CD4-positive, alpha-beta T cell treated with Interferon alpha-2 for 1 hour (primary cell): Measurements from ENCODE around the gene NF1.
A peak's percentile ranks its signal among the peaks of the same experiment; 100 is the strongest.
"Not testable (repeated sequence)": the region's sequence is repeated elsewhere in the genome, so short reads cannot be mapped to it uniquely, and the experiment has no call there.

Experiments used
- DNase-seq, 2 donors: peaks; one replicate each; pipeline ENCODE4 v3.0.0-alpha.2; 2020 to 2022

NF1 gene

DNA sequence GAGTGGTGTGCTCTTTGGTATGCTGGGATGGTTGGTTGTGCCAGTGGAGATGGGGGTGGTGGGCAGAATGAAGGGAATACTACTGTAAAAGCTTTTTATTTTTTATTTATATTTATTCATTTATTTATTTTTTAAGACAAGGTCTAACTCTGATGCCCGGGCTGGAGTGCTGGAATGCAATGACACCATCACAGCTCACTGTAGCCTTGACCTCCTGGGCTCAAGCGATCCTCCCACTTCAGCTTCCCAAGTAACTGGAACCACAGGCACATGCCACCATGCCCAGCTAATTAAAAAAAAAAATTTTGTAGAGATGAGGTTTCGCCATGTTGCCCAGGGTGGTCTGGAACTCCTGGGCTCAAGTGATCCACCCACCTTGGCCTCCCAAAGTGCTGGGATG lies 4.1 kb upstream of the NF1 start:
- DNase-seq, result not testable (repeated sequence)

DNA sequence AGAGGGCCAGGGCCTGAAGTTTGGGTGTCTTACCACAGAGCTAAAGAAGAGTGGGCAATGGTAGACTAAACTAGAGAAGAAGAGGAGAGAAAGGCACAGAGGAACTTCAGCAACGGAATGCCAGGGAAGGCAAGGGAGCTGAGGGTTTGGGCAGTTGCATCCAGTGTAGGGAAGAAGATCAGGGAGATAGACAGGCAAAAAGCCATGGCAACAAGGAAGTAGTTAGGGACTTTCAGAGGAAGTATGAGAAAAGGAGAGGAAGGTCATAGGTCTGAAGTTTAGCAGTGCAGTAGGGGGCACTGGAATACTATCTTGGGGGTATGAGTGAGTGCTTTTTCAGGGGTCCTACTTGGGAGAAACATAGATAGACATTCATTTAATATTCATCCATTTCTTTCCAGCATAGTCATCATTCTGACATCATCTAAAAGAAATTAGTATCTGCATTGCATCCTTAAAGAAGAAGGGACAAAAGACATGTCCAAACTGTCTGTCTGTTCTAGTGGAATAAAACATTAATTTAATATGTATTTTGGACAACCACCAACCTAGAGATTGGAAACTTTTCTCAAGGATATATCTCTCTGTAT lies 2.2 kb upstream of the NF1 start:
- DNase-seq, result no peak

DNA sequence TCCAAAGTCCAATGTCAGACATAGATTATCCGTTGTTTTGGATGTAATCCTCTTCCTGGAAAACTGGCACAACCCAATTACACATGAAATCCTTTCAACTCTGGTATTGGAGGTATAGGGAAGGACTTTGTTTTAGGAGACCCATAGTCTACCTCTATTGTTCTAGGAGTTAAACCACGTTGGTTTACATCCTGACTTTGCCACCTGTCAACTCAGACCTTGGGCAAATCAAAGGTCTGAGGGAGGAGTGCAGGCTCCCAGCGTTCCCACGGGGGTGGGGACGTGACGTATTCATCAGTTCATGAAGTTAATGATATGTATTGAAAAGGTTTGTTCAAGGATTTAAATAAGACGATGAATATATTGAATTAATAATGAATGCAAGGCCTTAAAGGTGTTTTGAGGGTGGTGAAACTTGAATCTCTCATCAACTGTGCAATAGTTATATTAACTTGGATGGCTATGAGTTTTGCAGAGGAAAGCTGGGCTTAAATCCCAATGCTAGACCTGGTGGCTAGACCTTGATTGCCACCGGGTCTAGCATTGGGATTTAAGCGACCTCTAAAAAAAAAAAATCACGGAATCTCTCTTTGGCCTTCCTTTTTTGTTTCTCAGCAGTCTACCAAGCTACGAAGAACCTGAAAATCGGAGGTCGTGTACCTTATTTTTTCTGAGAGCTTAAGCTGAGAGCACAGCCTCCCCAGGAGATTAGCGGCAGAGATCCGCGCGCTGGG lies 744 bp upstream of the NF1 start:
- DNase-seq, result no peak

DNA sequence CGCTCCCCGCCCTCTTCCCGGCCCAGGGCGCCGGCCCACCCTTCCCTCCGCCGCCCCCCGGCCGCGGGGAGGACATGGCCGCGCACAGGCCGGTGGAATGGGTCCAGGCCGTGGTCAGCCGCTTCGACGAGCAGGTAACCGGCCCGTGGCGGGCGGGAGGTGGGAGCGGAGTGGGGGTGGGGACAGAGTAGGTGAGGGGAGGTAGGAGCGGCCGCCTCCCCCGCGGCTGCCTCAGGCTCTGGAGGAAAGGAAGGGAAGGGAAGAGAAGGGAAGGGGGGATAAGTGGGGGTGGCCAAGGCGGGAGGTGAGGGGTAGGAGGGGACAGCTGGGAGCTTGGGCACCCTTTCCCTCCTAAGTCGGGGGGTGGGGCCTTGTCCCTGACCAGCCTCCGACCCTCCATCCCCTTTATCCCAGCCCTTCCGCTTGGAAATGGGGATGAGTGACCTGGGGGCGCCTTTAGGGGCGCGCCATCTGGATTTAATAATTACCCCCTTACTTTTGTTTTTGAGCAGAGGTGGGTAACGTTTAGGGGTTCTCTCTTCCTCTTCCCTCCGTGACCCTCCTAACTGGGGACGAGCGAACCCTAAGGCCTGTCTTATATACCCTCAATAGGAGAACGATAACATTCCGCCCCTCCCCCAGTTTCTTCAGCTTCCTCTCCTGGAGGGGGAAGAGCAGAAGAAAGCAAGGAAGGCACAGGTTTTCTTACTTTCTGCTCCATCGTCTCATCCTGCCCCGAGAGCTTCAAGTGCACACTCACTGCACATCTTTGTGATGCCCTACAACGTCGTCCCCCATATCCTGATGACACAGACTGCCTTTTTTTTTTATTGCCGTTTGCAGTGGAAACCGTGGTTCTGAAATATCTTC lies 694 bp downstream of the NF1 start:
- peak; percentile 3 to 42 for DNase-seq

DNA sequence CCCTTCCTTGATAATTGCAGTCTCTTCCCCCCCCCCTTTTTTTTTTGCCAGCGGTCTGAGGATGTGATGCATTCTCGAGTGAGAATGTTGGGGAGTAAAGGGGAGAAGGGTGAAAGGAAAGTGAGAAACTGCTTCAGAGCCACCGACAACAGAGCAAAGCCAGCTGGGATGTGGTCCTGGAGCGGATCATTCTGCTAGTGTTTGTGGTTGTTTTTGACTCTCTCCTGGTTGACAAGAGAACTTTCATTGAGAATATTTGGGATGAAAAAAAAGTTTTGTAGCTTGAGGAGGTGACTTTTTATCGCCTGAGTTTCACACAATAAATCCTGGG lies 1.3 kb downstream of the NF1 start:
- no peak for DNase-seq

DNA sequence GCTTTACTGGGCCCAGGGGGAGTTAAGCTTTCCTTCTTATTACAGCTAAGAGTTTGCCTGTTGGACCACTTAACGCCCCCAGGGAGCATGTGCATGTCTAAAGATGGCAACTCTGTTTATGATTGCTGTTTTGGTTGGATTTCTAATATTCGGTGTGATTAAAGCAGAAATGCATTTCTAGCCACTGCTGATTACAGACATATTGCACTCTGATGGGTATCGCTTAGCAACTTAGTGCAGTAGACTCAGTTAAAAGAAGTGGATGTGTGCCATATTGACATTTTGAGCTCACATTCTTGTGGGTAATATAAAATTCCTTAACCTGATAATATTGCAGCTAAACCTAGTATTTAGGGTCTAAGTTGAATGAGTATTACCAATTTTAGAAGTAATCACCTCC lies 4.2 kb downstream of the NF1 start:
- DNase-seq, result no peak

DNA sequence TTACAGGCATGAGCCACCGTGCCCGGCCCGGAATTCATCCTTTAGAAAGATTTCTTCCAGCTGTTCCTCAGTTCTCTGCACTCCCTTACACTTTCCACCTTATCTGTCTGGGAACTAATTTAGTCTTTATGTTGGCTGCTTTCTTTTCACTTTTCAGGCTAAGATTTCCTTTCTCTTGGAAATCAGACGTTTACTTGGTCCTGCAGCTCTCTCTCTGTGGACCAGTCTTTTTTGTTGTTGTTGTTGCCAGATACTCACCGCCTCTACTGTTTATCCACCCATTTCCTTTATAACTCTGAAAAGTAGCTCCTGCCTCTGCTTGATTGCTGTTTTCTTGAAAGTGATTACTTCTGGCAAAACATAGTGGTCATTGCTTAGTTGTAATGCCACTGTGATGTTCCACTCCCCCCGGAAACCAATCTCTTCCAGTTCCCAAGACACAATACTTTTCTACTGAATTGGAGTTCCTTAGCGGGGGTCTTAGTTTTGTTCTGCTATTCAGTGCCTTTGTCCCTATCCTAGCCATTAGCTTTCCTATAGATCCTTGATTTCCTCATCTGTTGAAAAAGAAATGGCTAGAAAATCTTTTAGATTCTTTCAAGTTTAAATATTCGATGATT lies 6.2 kb downstream of the NF1 start:
- no peak for DNase-seq

DNA sequence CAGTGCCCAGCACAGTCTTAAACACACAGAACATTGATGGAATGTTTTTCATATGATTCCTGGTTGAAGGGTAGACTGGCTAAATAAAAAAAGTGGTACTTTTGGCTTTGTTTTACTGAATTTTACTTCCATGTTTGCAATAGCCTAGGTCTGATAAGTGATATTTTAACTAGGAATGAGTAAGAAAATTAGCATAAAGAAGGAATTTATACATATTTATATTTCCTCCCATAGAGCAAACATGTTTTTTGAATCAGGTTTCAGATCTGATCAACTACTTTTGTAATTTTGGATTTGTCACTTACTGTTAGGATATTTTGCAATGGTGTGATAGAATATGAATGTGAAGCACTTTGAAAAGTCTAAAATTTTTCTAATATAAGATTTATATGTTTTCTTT lies 7.2 kb downstream of the NF1 start:
- DNase-seq, result no peak

DNA sequence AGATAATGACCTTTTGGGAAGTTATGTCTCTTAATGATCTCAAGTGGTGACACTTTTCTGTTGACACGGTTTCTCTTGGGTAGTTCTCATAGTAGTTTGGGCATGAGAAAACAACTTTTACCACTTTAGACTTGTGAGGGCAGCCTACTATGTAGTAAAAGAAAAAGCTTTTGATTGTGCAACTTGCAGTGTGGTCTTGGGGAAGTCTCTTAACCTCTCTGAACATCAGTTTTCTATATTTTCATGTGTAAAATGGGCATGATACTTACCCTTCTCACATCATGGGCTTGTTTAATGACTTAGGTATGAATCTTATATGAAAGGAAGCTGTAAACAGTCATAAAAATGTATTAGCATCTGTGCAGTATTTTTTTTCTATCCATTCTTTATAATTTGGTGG lies 11.2 kb downstream of the NF1 start:
- DNase-seq, result no peak

DNA sequence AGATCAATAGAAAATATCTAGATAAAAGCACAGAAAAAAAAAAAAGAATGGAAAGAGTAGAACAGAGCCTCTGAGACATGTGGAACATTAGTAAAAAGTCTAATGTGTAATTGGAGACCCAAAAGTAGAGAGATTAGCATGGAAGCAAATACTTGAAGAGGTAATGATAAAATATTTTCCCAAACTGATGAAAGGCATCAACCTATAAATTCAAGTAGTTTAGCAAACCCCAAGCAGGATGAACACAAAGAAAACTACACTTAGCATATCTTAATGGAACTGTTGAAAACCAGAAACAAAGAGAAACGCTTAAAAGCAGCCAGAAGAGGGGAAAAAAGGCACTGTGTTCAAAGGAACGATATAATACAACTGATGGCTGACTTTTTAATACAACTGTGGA lies 16.4 kb downstream of the NF1 start:
- DNase-seq, result no peak

DNA sequence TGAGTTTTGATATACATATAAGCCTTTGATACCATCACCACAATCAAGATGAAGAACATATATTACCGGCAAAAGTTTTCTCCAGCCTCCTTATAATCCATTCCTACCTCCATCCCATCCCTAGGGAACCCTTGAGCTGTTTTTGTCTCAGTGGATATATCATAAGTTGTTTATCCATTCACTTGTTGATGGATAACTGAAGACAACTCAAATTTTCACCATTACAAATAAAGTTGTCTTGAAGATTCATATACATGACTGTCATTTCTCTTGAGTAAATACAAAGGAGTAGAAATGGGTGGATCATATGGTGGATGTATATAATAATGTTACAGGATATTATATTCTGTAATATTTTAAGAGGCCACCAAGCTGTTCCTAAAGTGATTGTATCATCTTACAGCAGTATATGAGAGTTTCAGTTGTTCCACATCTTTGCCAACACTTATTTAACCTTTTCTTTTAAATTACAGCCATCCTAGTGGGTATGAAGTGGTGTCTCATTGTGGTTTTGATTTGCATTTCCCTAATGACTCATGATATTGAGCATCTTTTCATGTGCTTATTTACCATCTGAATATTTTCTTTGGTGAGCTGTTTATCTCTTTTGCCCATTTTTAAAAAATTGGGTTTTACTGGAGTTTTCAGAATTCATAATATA lies 17.4 kb downstream of the NF1 start:
- DNase-seq, result no peak

DNA sequence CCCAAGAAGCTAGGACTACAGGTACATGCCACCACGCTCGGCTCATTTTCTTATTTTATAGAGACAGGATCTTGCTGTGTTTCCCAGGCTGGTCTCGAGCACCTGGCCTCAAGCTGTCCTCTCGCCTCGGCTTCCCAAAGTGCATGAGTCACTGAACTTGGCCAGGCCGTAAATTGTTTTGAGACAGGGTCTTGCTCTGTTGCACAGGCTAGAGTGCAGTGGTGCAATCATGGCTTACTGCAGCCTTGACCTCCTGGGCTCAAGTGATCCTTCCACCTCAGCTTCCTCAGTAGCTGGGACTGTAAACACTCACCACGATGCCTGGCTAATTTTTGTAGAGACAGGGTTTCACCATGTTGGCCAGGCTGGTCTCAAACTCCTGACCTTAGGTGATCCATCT lies 18.6 kb downstream of the NF1 start:
- not testable (repeated sequence) for DNase-seq

DNA sequence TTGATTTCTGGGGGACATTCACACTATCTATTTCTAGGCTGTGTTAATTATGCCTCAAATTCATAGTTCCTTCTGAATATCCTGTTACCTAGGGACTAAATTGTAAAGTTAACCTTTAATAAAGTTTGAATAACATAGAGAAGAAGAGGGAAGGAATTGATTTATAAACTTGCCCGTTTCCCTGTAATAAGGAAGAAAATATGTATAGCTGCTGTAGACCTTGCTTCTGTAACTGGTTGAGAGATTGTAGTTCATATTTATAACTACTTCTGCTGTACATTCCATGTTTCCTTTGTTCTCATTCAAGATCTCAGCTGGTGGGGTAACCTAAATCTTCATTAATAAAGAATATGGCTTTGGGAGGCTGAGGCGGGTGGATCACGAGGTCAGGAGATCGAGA lies 19.2 kb downstream of the NF1 start:
- no peak for DNase-seq

DNA sequence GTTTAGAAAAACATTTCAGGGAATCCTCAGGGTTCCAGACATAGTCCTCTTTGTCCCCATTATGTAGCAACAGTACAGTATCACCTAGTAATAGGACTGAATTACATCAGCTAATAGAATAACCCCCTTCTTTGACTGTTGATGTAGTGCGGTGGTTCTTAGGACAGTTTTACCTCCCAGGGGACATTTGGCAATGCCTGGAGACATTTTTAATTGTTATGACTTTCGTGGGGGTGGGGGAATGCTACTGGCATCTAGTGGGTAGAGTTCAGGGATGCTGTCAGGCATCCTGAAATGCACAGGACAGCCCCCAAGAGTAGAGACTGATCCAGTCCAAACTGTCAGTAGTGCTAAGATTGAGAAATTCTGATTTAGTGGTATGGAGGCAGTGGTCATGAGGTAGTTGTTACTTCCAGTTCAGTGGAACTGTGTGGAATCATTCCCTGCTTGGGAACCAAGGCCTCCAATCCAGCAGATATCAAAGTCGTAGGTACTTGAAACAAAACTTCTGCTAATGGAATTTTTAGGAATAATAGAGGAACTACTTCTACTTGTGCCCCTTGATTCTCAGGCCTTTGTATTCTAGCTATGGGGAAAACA lies 20.3 kb downstream of the NF1 start:
- DNase-seq, result no peak

DNA sequence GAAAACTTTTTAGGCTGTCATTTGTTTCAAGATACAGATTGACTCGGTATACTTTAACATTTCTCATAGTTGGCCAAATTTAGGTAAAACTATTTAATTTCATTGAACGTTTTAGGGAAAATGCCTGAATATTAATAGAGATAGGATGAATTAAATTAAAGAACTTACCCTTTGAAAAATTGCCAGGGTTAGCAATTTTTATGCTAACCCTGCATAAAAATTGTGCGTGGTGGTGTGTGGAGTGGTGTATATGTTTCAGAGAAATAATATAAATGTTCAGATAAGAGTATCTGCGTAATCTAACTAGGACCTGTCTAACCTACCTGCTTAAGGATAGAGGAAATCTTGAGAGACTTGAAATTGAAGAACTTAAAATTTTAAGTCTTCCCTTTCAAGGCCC lies 21.4 kb downstream of the NF1 start:
- no peak for DNase-seq

DNA sequence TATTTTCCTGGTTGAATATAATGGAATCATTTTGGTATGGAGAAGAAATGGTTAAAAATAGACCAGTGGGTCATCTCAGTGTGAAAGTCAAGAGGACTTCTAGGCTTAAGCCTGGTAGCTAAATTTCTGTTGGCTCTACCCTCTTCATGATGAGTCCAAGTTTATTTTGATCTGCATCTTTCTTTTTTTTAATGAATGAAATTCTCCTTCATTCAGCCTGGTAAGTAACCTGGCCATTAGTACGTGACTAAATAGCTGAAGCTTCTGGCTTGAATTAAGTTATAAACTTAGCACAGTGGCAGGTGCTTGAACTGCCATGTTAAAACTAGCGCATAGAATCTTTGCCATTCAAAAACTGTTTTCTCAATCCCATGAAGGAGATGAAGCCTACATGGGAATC lies 28.0 kb downstream of the NF1 start:
- DNase-seq, result no peak

DNA sequence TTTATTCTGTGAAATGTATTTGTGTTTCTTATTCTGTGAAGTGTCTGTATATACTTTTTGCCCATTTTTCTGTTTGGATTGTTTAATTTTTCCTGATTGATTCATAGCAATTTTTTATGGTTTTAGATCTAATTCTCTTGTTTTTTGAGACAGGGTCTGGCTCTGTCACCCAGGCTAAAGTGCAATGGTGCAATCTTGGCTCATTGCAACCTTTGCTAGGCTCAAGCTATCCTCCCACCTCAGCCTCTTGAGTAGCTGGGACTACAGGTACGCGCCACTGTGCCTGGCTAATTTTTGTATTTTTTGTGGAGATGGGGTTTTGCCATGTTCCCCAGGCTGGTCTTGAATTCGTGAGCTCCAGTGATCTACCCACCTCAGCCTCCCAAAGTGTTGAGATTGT lies 31.5 kb downstream of the NF1 start:
- DNase-seq, result no peak

DNA sequence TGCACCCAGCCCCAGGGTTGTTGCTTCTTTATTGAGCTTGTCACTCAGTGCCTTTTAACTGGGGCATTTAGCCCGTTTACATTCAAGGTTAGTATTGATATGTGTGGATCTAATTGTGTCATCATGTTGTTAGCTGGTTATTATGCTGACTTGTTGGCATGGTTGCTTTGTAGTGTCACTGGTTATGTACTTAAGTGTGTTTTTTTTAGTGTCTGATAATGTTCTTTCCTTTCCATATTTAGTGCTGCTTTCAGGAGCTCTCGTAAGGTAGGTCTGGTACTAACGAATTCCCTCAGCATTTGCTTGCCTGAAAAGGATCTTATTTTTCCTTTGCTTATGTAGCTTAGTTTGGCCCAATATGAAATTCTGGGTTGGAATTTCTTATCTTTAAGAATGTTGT lies 33.5 kb downstream of the NF1 start:
- DNase-seq, result no peak

DNA sequence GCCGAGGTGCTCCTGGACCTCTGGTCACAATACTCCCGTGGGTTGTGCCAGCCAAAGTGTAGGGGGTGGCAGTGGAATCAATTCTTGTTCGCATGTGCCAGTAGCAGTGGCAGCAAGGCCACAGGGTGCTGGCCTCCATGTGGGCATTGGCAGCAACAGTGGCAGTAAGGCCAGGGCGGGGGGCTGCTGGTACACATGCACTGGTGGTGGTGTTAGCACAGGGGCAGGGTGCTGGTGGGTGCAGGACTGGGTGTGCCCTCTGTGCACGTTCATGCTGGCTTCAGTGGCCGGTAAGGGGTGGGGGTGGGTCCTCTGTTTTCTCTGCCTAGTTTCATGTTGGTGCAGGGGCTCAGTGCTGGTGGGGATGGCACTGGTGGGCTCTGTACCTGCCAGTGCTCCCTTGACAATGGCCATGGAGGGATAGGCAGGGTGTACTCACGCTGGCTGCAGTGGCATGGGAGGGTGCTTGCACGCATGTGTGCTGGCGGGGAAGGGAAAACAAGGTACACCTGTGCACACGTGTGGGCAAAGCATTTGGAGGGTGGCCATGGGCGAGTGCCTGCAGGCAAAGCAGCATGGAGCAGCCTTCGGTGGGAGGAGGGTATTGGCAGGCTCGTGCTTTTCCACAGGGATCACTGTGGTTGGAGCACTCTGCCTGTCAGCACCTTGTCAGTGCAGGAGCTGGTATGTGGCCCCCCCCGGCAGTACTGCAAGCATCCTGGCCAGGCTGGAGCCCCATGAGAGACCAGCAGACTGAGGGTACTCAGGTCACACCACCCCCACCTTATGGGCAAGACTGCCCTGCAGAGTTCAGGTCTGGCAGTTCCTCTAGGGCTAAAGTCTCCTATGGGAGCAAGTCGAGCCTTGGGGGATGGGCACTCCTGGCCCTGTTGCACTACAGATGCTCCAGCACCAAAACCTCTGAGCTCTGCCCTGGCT lies 35.8 kb downstream of the NF1 start:
- no peak for DNase-seq

DNA sequence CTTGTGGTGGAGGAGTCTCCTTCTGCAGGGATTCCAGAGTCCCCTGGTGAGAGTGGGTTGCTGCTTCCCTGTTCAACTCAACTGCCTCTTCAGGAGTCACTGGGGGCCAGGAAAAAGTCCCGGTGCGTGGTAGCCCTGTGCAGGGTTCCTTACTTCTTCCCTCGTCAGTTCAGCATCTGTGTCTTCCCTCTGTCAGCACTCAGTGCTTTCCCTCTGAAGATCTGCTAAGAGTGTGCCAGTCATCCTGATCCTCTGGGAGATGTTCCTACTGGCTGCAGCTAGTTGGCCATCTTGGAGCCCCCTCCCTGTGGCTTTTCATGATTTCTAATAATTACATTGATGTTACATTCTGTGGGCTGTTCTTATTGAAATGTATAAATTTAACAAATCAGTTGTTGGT lies 36.5 kb downstream of the NF1 start:
- no peak for DNase-seq

DNA sequence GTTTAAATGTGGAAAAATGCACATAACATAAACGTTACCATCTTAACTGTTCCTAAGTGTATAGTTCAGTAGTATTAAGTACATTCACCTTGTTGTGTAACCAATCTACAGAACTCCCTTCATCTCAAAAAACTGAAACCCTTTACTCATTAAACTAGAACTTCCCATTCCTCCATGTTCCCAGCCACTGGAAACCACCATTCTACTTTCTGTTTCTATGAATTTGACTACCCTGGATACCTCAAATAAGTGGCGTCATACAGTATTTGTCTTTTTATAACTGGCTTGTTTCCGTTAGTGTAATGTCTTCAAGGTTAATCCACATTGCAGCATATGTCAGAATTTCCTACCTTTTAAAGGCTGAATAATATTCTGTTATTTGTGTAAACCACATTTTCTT lies 38.2 kb downstream of the NF1 start:
- no peak for DNase-seq

DNA sequence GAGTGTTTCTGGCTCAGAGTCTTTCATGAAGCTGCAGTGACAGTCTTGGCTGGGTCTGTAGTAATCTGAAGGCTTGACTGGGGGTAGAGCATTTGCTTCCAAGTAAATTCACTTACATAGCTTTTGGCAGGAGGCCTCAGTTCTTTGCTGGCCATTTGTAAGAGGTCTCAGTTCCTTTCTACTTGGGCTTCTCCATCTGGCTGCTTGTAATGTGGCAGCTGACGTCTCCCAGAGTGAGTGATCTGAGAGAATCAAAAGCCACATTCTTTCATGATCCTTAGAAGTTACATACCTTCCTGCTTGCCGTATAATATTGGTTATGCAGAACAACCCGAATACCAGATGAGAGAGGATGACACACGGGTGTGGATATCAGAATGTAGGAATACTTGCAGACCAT lies 39.8 kb downstream of the NF1 start:
- no peak for DNase-seq
